Activated naive CD4-positive, alpha-beta T cell treated with anti-CD3 and anti-CD28 coated beads for 36 hours (primary cell): ENCODE data around the gene CUBN. TPM values are rescaled to one million over a fixed set of nuclear protein-coding genes. Genes with fewer than 3 reads are reported as not detected.

ENCODE experiments used
- CTCF ChIA-PET: fragments of 350-600 bp; sonication (Branson Sonifier 250); formaldehyde crosslinking; loops from one replicate; lab custom pipeline; 2021; ENCODE audit warnings: antibody characterized with exemption; lab: Charles Lee
- DNase-seq: peaks from one replicate; pipeline ENCODE4 v3.0.0-alpha.2; 2020
- H3K27ac Mint-ChIP-seq: one replicate; pipeline ENCODE4 v1.8.0; 2021; ENCODE audit warnings: mild to moderate bottlenecking, mixed read lengths
- H3K27me3 Mint-ChIP-seq: one replicate; pipeline ENCODE4 v1.8.0; 2021; ENCODE audit warnings: low read depth, mixed read lengths
- H3K36me3 Mint-ChIP-seq: one replicate; pipeline ENCODE4 v1.8.0; 2021; ENCODE audit warnings: low read depth, mixed read lengths
- H3K4me1 Mint-ChIP-seq: one replicate; pipeline ENCODE4 v1.8.0; 2021; ENCODE audit warnings: low read depth, mixed read lengths
- H3K4me3 Mint-ChIP-seq: one replicate; pipeline ENCODE4 v1.8.0; 2021; ENCODE audit warnings: mild to moderate bottlenecking, moderate library complexity, mixed read lengths
- H3K9me3 Mint-ChIP-seq: one replicate; pipeline ENCODE4 v1.8.0; 2021; ENCODE audit warnings: mixed read lengths
- intact Hi-C: fragments of 100-400 bp; cut with micrococcal nuclease; formaldehyde crosslinking; loops from one replicate; pipeline ENCODE4 v1.15.1; 2023
- total RNA-seq, 2 experiments: library from RNA; stranded (reverse); gene quantifications; one replicate each; pipeline ENCODE4 v1.2.3, GENCODE V29; 2021

Gene CUBN
- total RNA-seq, 2 experiments from 2014 or later, result 0.37 to 0.41 TPM

GRCh38 chr10:16919121-16919982 lies 210.3 kb downstream of the CUBN start:
- Mint-ChIP-seq H3K36me3 (no peaks in the 10 kb centered on the region), H3K27me3 (no peaks in the 10 kb centered on the region), H3K27ac (no peak overlapping the region), H3K4me1 (no peaks in the 10 kb centered on the region), H3K9me3 (no peaks in the 10 kb centered on the region), H3K4me3 (no peak overlapping the region)
- intact Hi-C loops, result no loop called here
- no peak for DNase-seq
- CTCF ChIA-PET, result no interaction called here

- H3K36me3 Mint-ChIP-seq, result peaks cover 3% of the 10 kb centered on the region
- DNase-seq, result no peak
- intact Hi-C loops, result no loop called here
- CTCF ChIA-PET, result interaction anchor here (0.5 kb wide), 1 partner anchor 672 kb away, joined by 3 read pairs; no protein-coding TSS in a partner anchor
- no peaks in the 10 kb centered on the region for H3K9me3 Mint-ChIP-seq
- no peak overlapping the region for H3K27ac Mint-ChIP-seq
- H3K4me1 Mint-ChIP-seq, result no peaks in the 10 kb centered on the region
- no peaks in the 10 kb centered on the region for H3K27me3 Mint-ChIP-seq
- H3K4me3 Mint-ChIP-seq, result no peak overlapping the region
Observed at GRCh38 chr10:16916496-16916895, 213.1 kb downstream of the CUBN start.

GRCh38 chr10:16915300-16915699 lies 214.3 kb downstream of the CUBN start:
- Mint-ChIP-seq H3K4me3 (no peak overlapping the region), H3K27me3 (no peaks in the 10 kb centered on the region), H3K9me3 (no peaks in the 10 kb centered on the region), H3K4me1 (no peaks in the 10 kb centered on the region), H3K36me3 (peaks cover 3% of the 10 kb centered on the region), H3K27ac (no peak overlapping the region)
- no peak for DNase-seq
- CTCF ChIA-PET, result interaction anchor here (0.8 kb wide), 1 partner anchor 28 kb away, joined by 3 read pairs; no protein-coding TSS in a partner anchor
- intact Hi-C loops, result no loop called here

GRCh38 chr10:16913266-16913665 lies 216.3 kb downstream of the CUBN start:
- intact Hi-C loops, result no loop called here
- no peak for DNase-seq
- no peaks in the 10 kb centered on the region for H3K9me3 Mint-ChIP-seq
- peaks cover 3% of the 10 kb centered on the region for H3K36me3 Mint-ChIP-seq
- no peak overlapping the region for H3K4me3 Mint-ChIP-seq
- H3K4me1 Mint-ChIP-seq, result no peaks in the 10 kb centered on the region
- H3K27me3 Mint-ChIP-seq, result no peaks in the 10 kb centered on the region
- no peak overlapping the region for H3K27ac Mint-ChIP-seq
- CTCF ChIA-PET, result no interaction called here

- H3K4me1 Mint-ChIP-seq, result no peaks in the 10 kb centered on the region
- CTCF ChIA-PET, result no interaction called here
- intact Hi-C loops, result no loop called here
Observed at GRCh38 chr10:16910793-16911164, 218.8 kb downstream of the CUBN start.

GRCh38 chr10:16909961-16910792 lies 219.4 kb downstream of the CUBN start:
- H3K4me3 Mint-ChIP-seq, result no peak overlapping the region
- H3K27ac Mint-ChIP-seq, result no peak overlapping the region
- H3K9me3 Mint-ChIP-seq, result no peaks in the 10 kb centered on the region
- intact Hi-C loops, result no loop called here
- no peaks in the 10 kb centered on the region for H3K4me1 Mint-ChIP-seq
- peaks cover 3% of the 10 kb centered on the region for H3K36me3 Mint-ChIP-seq
- no peak for DNase-seq
- no peaks in the 10 kb centered on the region for H3K27me3 Mint-ChIP-seq
- CTCF ChIA-PET, result interaction anchor here (0.9 kb wide), 1 partner anchor 61 kb away, joined by 3 read pairs; no protein-coding TSS in a partner anchor

More at GRCh38 chr10:16910793-16911164, 218.8 kb downstream of the CUBN start:
- H3K27ac Mint-ChIP-seq, result no peak overlapping the region
- DNase-seq, result no peak
- peaks cover 3% of the 10 kb centered on the region for H3K36me3 Mint-ChIP-seq
- no peaks in the 10 kb centered on the region for H3K9me3 Mint-ChIP-seq
- no peak overlapping the region for H3K4me3 Mint-ChIP-seq
- H3K27me3 Mint-ChIP-seq, result no peaks in the 10 kb centered on the region

GRCh38 chr10:16909271-16909767 lies 220.3 kb downstream of the CUBN start:
- H3K4me3 Mint-ChIP-seq, result no peak overlapping the region
- no peak overlapping the region for H3K27ac Mint-ChIP-seq
- H3K4me1 Mint-ChIP-seq, result no peaks in the 10 kb centered on the region
- DNase-seq, result no peak
- H3K36me3 Mint-ChIP-seq, result peaks cover 3% of the 10 kb centered on the region
- H3K9me3 Mint-ChIP-seq, result no peaks in the 10 kb centered on the region
- CTCF ChIA-PET, result interaction anchor here (0.9 kb wide), 1 partner anchor 61 kb away, joined by 3 read pairs; no protein-coding TSS in a partner anchor
- no peaks in the 10 kb centered on the region for H3K27me3 Mint-ChIP-seq
- intact Hi-C loops, result no loop called here

GRCh38 chr10:16907687-16908086 lies 221.9 kb downstream of the CUBN start:
- intact Hi-C loops, result no loop called here
- H3K4me3 Mint-ChIP-seq, result no peak overlapping the region
- CTCF ChIA-PET, result no interaction called here

GRCh38 chr10:16905320-16905719 lies 224.3 kb downstream of the CUBN start:
- Mint-ChIP-seq H3K36me3 (peaks cover 3% of the 10 kb centered on the region), H3K4me1 (peaks cover 5% of the 10 kb centered on the region), H3K27me3 (no peaks in the 10 kb centered on the region), H3K4me3 (no peak overlapping the region), H3K27ac (no peak overlapping the region), H3K9me3 (no peaks in the 10 kb centered on the region)
- DNase-seq, result no peak
- CTCF ChIA-PET, result no interaction called here
- intact Hi-C loops, result no loop called here

More at GRCh38 chr10:16907687-16908086, 221.9 kb downstream of the CUBN start:
- Mint-ChIP-seq H3K9me3 (no peaks in the 10 kb centered on the region), H3K27ac (no peak overlapping the region), H3K27me3 (no peaks in the 10 kb centered on the region), H3K36me3 (no peaks in the 10 kb centered on the region), H3K4me1 (peaks cover 2% of the 10 kb centered on the region)
- no peak for DNase-seq

- Mint-ChIP-seq H3K27ac (no peak overlapping the region), H3K27me3 (no peaks in the 10 kb centered on the region), H3K36me3 (peaks cover 4% of the 10 kb centered on the region), H3K4me3 (no peak overlapping the region), H3K9me3 (no peaks in the 10 kb centered on the region), H3K4me1 (peaks cover 5% of the 10 kb centered on the region)
- CTCF ChIA-PET, result no interaction called here
- intact Hi-C loops, result no loop called here
- DNase-seq, result no peak
Observed at GRCh38 chr10:16904639-16905061, 225.0 kb downstream of the CUBN start.

GRCh38 chr10:16904049-16904448 lies 225.6 kb downstream of the CUBN start:
- no peak for DNase-seq
- no peaks in the 10 kb centered on the region for H3K9me3 Mint-ChIP-seq
- no peak overlapping the region for H3K4me3 Mint-ChIP-seq
- H3K36me3 Mint-ChIP-seq, result peaks cover 6% of the 10 kb centered on the region
- no peaks in the 10 kb centered on the region for H3K27me3 Mint-ChIP-seq
- peaks cover 5% of the 10 kb centered on the region for H3K4me1 Mint-ChIP-seq
- intact Hi-C loops, result no loop called here
- CTCF ChIA-PET, result no interaction called here
- no peak overlapping the region for H3K27ac Mint-ChIP-seq

- intact Hi-C loops, result no loop called here
- peak; percentile 42 for DNase-seq
- no peaks in the 10 kb centered on the region for H3K27me3 Mint-ChIP-seq
- peaks cover 5% of the 10 kb centered on the region for H3K4me1 Mint-ChIP-seq
- H3K36me3 Mint-ChIP-seq, result peaks cover 11% of the 10 kb centered on the region
- peak overlapping the region; percentile 2 for H3K4me3 Mint-ChIP-seq
- no peak overlapping the region for H3K27ac Mint-ChIP-seq
- CTCF ChIA-PET, result no interaction called here
- no peaks in the 10 kb centered on the region for H3K9me3 Mint-ChIP-seq
Observed at GRCh38 chr10:16902606-16903005, 227.0 kb downstream of the CUBN start.
